ENCODE results near the gene SLC7A1. TPM values are rescaled to one million over a fixed set of nuclear protein-coding genes. Genes with fewer than 3 reads are reported as not detected.
"Not testable (repeated sequence)": the region's sequence is repeated elsewhere in the genome, so short reads cannot be mapped to it uniquely, and the experiment has no call there.

The SLC7A1 gene
- 1 to 10 TPM; 1.6 to 4.6 (median 3.7) TPM for total RNA-seq

GRCh38 chr13:29595380-29596063, at the start of gene SLC7A1:
TSS of gene SLC7A1 (minus strand) at chr13:29595688. CDS start at chr13:29536188, 59,500 bp downstream.
- intact Hi-C loops (cut with DNase I; ENCODE audit: low total_unique reads): loop anchor here (10.0 kb wide), 3 partner anchors 249 to 881 kb away; partner anchors contain the start of gene SLC46A3

GRCh38 chr13:29640665-29641064, 45.2 kb upstream of the SLC7A1 start:
- Histone ChIP-seq H3K27me3 (no peaks in the 10 kb centered on the region), H3K27ac (no peak overlapping the region), H3K36me3 (no peaks in the 10 kb centered on the region), H3K4me3 (no peak overlapping the region), H3K4me1 (no peaks in the 10 kb centered on the region), H3K9me3 (no peaks in the 10 kb centered on the region)
- DNase-seq (no peak), ATAC-seq (no peak)
- intact Hi-C loops (cut with DNase I; ENCODE audit: low total_unique reads) (no loop called here), in situ Hi-C loops (cut with MboI; ENCODE audit: low sequenced_read_pairs in 4 of 4) (no loop called here)
- no peak for TF ChIP-seq POLR2A (IDR thresholded peaks at IDR 0.05)
- no peak for TF ChIP-seq CTCF (IDR thresholded peaks at IDR 0.05 in 4 of 5, conservative IDR thresholded peaks at IDR 0.05 in 1 of 5)

More at GRCh38 chr13:29595380-29596063, at the start of gene SLC7A1:
- in situ Hi-C loops (cut with MboI; ENCODE audit: low sequenced_read_pairs in 4 of 4): no loop called here
- Histone ChIP-seq H3K9me3 (no peaks in the 10 kb centered on the region), H3K36me3 (no peaks in the 10 kb centered on the region), H3K27me3 (peaks cover 0 to 17% (median 8%) of the 10 kb centered on the region in 3 donors), H3K4me3 (peak within 1 kb of the TSS; percentile 54 to 74 (median 60)), H3K27ac (peak within 1 kb of the TSS; percentile 52 to 67 (median 66)), H3K4me1 (peaks cover 0 to 4% of the 10 kb centered on the region in 2 donors)
- ATAC-seq (peak; percentile 72 to 81), DNase-seq (peak in 1 of 2 donors; percentile 24)
- TF ChIP-seq CTCF (IDR thresholded peaks at IDR 0.05 in 4 of 5, conservative IDR thresholded peaks at IDR 0.05 in 1 of 5) (no peak), POLR2A (IDR thresholded peaks at IDR 0.05) (peak; percentile 14 to 38)

GRCh38 chr13:29636831-29637230, 41.3 kb upstream of the SLC7A1 start:
- H3K4me1 ChIP-seq; DNase-seq; H3K4me3 ChIP-seq; ATAC-seq; H3K36me3 ChIP-seq; H3K27ac ChIP-seq; intact Hi-C loops (cut with DNase I; ENCODE audit: low total_unique reads); in situ Hi-C loops (cut with MboI; ENCODE audit: low sequenced_read_pairs in 4 of 4); H3K27me3 ChIP-seq; H3K9me3 ChIP-seq: not testable (repeated sequence)

- in situ Hi-C loops (cut with MboI; ENCODE audit: low sequenced_read_pairs in 4 of 4): no loop called here
- no peak for DNase-seq
Observed at GRCh38 chr13:29624997-29625396, 29.5 kb upstream of the SLC7A1 start.

More at GRCh38 chr13:29624997-29625396, 29.5 kb upstream of the SLC7A1 start:
- Histone ChIP-seq H3K27ac (no peak overlapping the region), H3K4me3 (no peak overlapping the region), H3K27me3 (no peaks in the 10 kb centered on the region), H3K4me1 (no peaks in the 10 kb centered on the region), H3K36me3 (no peaks in the 10 kb centered on the region), H3K9me3 (no peaks in the 10 kb centered on the region)
- intact Hi-C loops (cut with DNase I; ENCODE audit: low total_unique reads): no loop called here
- no peak for TF ChIP-seq POLR2A (IDR thresholded peaks at IDR 0.05)
- no peak for TF ChIP-seq CTCF (IDR thresholded peaks at IDR 0.05 in 4 of 5, conservative IDR thresholded peaks at IDR 0.05 in 1 of 5)
- ATAC-seq: no peak
